Measurements from ENCODE around the gene DDR1.

Gene DDR1

GRCh38 chr6:30883685-30884520, at the start of gene DDR1:
Gene DDR1, plus strand, starts transcription at chr6:30884519. Its CDS starts 4,211 bp downstream, at chr6:30888730.
- DNase-seq (ENCODE audit: extremely low read depth in 1 of 2, low read depth in 1 of 2) = no peak

- DNase-seq (ENCODE audit: extremely low read depth in 1 of 2, low read depth in 1 of 2) = no peak
Observed at GRCh38 chr6:30834646-30835045, 49.7 kb upstream of the DDR1 start.

- no peak for DNase-seq (ENCODE audit: extremely low read depth in 1 of 2, low read depth in 1 of 2)
Observed at GRCh38 chr6:30835576-30835975, 48.7 kb upstream of the DDR1 start.

GRCh38 chr6:30836431-30836866, 47.9 kb upstream of the DDR1 start:
- no peak for DNase-seq (ENCODE audit: extremely low read depth in 1 of 2, low read depth in 1 of 2)

GRCh38 chr6:30836957-30837356, 47.4 kb upstream of the DDR1 start:
- no peak for DNase-seq (ENCODE audit: extremely low read depth in 1 of 2, low read depth in 1 of 2)

DNA sequence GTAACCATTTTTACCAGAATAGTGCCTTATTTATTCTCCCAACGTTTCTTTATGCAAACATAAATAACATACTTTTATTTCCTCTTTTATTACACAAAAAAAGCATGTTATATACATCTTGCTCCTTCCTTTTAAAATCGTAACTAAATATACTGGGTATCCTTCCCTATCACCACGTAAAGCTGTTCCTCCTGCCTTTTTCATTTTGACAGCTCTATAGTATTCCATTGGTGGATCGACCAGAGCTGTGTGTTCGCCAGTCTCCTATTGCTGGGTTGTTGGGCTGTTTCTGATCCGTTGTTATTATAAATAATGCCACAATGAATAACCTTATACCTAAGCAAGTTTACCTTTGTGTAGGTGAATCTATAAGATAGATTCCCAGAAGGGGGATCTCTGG, 46.9 kb upstream of the DDR1 start:
- no peak for DNase-seq (ENCODE audit: extremely low read depth in 1 of 2, low read depth in 1 of 2)

GRCh38 chr6:30837870-30838269, 46.4 kb upstream of the DDR1 start:
- DNase-seq (ENCODE audit: extremely low read depth in 1 of 2, low read depth in 1 of 2) = no peak

DNA sequence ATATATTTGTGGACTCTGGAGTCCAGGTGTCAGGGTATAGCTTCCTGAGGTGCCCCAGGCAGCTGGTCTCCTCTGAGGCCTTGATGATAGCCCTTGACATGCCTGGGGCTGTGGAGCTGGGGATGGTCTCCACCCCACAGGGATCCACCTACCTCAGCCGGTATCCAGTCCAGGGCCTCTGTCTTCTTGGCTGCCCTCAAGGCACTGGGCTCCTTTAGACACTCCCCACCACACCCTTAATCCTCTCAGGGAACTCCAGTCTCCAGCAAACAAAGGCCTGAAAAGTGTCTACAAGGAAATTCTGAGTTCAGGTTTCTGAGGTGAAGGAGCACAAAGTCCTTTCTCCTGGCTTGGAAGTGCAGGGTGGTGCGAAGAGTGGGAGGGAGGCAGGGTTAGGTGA, 44.6 kb upstream of the DDR1 start:
- DNase-seq (ENCODE audit: extremely low read depth in 1 of 2, low read depth in 1 of 2) = no peak

- no peak for DNase-seq (ENCODE audit: extremely low read depth in 1 of 2, low read depth in 1 of 2)
Observed at GRCh38 chr6:30840084-30840934, 44.0 kb upstream of the DDR1 start.

- no peak for DNase-seq (ENCODE audit: extremely low read depth in 1 of 2, low read depth in 1 of 2)
Observed at GRCh38 chr6:30840935-30841643, 43.2 kb upstream of the DDR1 start.

DNA sequence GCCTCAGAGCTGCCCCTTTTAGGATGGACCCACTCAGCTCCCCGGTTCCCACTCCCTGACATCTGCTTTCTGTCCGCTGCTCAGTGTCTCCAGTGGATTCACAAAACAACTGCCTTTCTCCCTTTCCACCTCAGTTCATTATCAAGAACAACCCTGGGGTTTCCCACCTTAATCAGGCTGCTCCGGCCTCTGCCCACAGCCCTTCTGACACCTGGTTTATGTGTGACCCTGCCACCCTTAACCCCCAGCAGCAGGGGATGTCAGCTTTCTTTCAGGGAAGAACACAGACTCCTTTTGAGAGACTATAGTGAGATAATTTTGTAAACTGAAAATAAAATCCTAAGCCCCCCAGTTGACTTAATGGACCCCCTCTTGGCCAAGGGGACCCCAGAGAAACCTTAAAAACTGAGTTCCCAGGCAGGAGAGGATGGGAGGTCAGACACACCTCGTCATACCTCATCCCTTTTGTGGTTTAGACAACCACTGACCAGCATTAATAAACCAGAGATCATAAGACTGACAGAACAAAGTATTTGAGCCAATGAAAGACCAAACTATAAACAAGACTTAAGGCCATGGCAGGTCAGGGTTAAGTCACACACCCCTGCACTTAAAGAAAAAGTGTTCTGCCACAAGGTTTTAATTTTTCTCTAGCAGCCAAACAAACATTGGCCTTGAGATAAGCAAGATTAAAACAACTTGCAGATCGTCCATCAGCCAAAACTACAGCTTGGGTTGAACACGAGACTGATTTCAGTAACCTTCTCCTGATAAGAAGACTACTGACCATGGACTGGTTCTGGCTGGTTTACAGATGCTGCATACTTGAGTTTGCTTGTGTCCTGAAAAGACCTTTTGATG, 42.4 kb upstream of the DDR1 start:
- no peak for DNase-seq (ENCODE audit: extremely low read depth in 1 of 2, low read depth in 1 of 2)

DNA sequence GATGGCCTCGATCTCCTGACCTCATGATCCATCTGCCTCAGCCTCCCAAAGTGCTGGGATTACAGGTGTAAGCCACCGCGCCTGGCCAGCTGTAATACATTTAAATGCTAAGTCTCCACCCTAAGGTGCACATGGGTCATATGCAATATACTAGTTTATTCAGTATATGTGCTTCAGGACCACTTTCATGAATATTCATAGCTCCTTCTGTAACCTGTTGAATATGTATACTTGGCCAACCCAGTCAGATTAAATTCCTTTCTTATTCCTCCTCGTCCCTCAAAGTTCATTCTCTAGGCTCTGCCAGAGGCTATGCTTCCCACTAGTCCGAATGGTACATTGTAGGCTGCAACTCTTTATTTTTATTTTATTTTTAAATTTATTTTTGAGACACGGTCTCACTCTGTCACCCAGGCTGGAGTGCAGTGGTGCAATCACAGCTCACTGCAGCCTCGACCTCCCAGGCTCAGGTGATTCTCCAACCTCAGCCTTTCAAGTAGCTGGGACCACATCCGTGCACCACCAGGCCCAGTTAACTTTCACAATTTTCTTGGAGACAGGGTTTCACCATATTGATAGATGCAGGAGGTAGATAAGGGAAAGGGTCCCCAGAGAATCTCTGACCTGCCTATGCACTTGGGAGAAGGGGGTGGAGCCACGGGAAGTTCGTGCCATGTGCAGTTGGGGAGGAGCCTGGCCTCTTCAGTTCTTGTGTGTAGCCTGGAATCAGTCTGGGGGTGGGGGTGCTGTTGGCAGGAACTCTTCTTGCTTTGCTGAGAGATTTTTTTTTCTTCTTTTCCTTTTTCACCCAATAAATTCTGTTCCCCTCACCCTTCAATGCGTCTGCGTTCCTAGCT, 41.3 kb upstream of the DDR1 start:
- no peak for DNase-seq (ENCODE audit: extremely low read depth in 1 of 2, low read depth in 1 of 2)

- no peak for DNase-seq (ENCODE audit: extremely low read depth in 1 of 2, low read depth in 1 of 2)
Observed at GRCh38 chr6:30843611-30843998, 40.7 kb upstream of the DDR1 start.

DNA sequence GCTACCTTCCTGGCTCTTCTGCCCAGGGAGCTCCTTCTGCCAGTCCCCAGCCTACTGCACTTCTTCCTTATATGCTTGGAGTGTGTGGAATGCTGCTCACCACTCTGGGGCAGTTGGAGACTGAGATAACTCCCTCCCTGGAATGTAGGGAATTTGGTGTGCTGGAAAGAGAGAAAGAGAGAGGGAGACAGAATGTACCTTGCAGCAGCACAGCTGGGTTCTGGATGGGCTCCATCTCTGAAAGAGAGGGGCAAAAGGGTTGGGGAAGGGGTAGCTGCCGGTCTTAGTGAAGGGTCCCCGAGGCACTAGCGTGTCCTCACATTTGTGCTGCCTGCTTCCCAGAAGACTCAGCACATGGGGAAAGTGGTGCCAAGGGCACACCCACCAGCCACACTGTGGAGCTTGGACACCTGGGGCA, 40.2 kb upstream of the DDR1 start:
- DNase-seq (ENCODE audit: extremely low read depth in 1 of 2, low read depth in 1 of 2) = no peak

GRCh38 chr6:30845183-30845582, 39.1 kb upstream of the DDR1 start:
- no peak for DNase-seq (ENCODE audit: extremely low read depth in 1 of 2, low read depth in 1 of 2)

DNA sequence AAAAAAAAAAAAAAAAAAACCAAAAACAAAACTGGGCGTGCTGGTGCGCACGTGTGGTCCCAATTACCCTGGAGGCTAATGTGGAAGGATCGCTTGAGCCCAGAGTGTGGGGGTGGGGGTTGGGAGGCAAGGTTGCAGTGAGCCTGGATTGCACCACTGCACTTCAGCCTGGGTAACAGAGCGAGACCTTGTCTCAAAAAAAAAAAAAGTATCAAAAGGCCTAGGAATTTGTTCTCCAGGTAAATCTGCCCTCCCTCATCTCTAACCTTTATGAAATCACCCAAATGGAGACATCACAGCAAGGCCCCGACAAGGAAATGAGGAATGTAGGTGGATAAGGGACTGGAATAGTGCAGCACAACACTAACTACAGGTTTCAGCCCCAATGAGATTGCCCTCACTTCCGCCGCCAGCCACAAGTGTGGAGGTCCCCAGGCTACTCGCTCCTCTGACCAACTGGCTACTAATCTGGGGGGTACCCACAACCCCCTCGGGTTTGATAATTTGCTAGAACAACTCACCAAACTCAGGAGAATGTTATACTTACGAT, 36.8 kb upstream of the DDR1 start:
- DNase-seq (ENCODE audit: extremely low read depth in 1 of 2, low read depth in 1 of 2) = no peak

- no peak for DNase-seq (ENCODE audit: extremely low read depth in 1 of 2, low read depth in 1 of 2)
Observed at GRCh38 chr6:30847971-30848436, 36.3 kb upstream of the DDR1 start.

DNA sequence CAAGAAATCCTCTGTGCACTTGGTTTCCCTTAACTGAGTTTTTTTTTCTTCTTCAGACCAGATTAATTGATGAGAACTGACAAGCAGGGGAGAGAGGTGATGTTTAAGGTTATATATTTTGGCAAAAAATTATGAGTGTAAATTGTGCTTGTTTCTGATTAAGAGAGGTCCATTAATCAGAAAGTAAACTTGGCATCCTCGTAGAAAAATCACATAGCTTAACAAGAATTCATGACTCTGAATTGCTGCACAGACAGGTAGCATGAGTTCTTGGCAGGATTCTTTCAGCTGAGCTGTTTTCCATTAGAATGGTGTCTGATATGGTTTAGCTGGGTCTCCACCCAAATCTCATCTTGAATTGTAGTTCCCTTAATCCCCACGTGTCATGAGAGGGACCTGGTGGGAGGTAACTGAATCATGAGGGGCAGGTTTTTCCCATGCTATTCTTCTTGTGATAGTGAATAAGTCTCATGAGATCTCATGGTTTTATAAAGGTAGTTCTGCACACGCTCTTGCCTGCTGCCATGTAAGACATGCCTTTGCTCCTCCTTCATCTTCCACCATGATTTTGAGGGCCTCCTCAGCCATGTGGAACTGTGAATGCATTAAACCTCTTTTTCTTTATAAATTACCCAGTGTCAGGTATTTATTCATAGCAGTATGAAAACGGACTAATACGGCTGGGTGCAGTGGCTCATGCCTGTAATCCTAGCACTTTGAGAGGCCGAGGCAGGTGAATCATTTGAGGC, 34.2 kb upstream of the DDR1 start:
- DNase-seq (ENCODE audit: extremely low read depth in 1 of 2, low read depth in 1 of 2) = no peak

Measured in stimulated activated CD8-positive, alpha-beta memory T cell treated with anti-CD3 and anti-CD28 coated beads, Interleukin-7, amount 100 ng/mL, for 48 hours (primary cell).